Coronary artery (tissue), 2 donors: ENCODE results near the gene FUCA2.
"Not testable (repeated sequence)": the region's sequence is repeated elsewhere in the genome, so short reads cannot be mapped to it uniquely, and the experiment has no call there.

Source experiments
- DNase-seq: peaks from one replicate; pipeline ENCODE4 v3.0.0-alpha.2; 2017; ENCODE audit warnings: low spot score
- H3K27ac ChIP-seq, 2 donors: fragments of 200-600 bp; sonication (generic); one replicate each; pipeline ENCODE4 v1.5.1; 2016 to 2019
- H3K4me3 ChIP-seq: fragments of 200-600 bp; sonication (generic); 2 replicates; pipeline ENCODE4 v1.5.1; 2016; ENCODE audit warnings: mild to moderate bottlenecking, moderate library complexity
- TF ChIP-seq, protein P1 (sequence below): fragments of 200-600 bp; sonication (generic); IDR thresholded peaks from one replicate; pipeline ENCODE4 v1.5.1; 2019; ENCODE audit warnings: antibody characterized with exemption

FUCA2 gene

DNA sequence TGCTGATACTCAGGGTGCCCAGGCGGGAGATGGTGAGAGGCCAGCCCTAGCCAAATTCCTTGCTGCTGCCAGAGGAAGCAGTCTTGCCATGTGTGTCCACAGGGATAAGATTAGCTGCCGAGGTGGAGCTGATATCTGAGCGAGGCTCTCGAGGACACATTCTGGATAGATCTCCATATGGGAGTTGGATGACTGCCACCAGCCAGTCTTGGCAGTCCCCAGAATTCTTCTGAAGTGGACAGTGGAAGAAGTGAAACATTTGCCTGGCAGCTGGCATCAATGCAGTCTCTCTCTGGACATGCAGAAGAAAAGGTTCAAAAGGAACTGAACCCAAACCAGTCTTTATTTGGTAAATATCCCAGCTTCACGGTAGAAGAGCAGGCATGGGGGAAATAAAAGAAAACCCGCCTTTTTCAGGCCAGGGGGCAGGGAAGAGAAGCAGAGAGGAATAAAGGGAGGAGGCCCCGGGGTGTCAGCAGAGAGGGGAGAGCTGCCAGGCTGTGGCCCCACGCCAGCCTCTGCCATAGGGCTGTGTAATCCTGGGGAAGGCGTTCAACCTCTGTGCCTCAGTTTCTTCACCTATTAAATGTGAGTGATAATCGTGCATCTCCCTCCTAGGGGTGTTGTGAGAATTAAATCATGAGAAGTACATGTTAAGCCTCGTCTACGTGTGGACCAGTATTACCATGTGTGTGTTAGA is 3.7 kb upstream of the FUCA2 start:
- peak overlapping the region in 1 of 2 donors; percentile 73 for H3K27ac ChIP-seq
- peak; percentile 77 for DNase-seq
- no peak overlapping the region for H3K4me3 ChIP-seq
- TF ChIP-seq, protein P1, sequence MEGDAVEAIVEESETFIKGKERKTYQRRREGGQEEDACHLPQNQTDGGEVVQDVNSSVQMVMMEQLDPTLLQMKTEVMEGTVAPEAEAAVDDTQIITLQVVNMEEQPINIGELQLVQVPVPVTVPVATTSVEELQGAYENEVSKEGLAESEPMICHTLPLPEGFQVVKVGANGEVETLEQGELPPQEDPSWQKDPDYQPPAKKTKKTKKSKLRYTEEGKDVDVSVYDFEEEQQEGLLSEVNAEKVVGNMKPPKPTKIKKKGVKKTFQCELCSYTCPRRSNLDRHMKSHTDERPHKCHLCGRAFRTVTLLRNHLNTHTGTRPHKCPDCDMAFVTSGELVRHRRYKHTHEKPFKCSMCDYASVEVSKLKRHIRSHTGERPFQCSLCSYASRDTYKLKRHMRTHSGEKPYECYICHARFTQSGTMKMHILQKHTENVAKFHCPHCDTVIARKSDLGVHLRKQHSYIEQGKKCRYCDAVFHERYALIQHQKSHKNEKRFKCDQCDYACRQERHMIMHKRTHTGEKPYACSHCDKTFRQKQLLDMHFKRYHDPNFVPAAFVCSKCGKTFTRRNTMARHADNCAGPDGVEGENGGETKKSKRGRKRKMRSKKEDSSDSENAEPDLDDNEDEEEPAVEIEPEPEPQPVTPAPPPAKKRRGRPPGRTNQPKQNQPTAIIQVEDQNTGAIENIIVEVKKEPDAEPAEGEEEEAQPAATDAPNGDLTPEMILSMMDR: no peak

DNA sequence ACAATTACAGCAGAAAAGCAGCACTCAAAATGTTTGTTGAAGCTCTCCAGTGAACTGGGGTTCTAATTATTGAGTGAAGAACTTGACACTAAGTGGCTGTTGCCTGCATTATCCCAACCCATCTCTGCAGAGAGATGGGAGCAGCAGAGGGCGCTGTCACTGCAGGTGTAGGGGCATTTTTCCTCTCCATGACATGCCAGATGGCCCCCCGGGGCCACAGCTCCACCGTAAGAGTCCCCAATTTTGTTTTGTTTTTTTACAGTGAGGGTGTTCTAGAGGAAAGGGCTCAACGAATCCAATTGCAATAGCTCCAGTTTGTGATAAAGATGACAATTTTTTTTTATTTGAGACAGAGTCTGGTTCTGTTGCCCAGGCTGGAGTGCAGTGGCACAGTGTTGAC is 1.9 kb upstream of the FUCA2 start:
- Histone ChIP-seq H3K27ac (no peak overlapping the region), H3K4me3 (no peak overlapping the region)
- TF ChIP-seq, protein P1: no peak
- no peak for DNase-seq

DNA sequence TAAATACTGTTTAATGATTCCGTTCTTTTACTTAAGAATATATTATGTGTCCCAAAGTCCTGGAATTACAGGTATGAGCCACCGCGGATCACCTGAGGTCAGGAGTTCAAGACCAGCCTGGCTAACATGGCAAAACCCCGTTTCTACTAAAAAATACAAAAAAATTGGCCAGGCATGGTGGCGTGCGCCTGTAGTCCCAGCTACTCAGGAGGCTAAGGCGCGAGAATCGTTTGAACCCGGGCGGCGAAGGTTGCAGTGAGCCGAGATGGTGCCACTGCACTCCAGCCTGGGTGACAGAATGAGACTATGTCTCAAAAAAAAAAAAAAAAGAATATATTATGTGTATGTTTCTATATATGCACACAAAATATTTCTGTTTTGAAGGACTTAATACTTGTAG is 1.2 kb downstream of the FUCA2 start:
- not testable (repeated sequence) for DNase-seq, H3K27ac ChIP-seq
- H3K4me3 ChIP-seq: peak overlapping the region; percentile 87

DNA sequence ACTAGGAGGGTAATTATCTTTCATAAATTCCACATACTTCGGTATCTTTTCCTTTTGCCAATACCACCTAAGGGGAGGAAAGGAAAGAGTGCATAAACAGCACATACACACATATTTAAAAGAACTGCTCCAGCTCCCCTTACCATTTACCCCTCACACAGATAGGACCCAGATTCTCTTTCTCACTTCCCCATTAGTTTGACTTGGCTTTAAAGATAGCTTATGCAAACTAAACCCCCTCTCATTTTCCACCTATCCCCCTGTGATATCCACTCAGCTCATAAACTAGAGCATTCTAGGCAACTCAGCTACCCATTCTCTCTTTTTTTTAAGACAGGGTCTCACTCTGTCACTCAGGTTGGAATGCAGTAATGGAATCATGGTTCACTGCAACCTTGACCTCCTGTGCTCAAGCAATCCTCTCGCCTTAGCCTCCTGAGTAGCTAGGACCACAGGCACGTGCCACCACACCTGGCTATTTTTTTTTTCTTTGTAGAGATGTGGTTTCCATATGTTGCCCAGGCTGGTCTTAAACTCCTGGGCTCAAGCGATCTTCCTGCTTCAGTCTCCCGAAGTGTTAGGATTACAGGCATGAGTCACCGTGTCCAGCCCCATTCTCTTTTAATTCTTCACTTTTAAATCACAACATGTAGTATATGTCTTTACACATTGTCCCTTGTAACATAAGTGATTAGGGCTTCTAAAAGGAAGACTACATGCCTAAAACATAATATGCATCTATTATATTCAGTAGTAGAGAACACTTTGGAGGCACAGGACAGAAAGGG is 4.0 kb downstream of the FUCA2 start:
- no peak overlapping the region for H3K27ac ChIP-seq
- no peak for DNase-seq
- TF ChIP-seq, protein P1: no peak

DNA sequence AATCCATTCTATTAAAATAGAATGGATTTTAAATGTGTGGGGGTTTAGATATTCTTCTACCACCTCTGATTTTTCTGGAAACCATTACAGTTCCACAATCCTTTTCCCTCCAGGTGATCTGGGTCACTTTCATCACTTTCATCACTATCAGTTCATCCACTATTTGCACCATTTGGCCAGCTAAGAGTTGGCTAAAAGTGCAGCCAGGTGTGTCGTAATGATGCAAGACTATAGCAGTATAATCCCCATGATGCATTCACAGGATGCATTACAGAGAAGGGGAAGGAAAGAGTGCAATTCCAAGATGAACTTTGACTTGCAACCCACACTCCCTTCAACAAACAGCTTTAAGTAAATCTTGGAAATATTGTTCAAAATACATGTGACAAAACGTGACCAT is 4.9 kb downstream of the FUCA2 start:
- no peak for DNase-seq
- Histone ChIP-seq H3K4me3 (no peak overlapping the region), H3K27ac (no peak overlapping the region)
- TF ChIP-seq, protein P1: no peak

More for the DNA sequence above, 4.0 kb downstream of the FUCA2 start:
- no peak overlapping the region for H3K4me3 ChIP-seq

DNA sequence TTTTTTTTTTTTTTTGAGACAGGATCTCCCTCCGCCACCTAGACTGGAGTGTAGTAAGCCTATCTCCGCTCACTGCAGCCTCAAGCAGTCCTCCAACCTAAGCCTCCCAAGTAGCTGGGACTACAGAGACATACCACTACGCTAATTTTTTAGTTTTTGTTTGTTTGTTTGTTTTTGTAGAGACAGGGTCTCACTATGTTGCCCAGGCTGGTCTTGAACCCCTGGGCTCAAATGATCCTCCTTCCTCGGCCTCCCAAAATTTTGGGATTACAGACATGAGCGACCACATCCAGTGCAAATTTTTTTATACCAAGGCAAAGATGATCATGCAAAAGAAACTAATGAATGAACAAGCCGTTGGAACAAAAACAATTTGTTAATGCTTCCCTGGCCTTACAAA is 5.3 kb downstream of the FUCA2 start:
- no peak for DNase-seq
- H3K4me3 ChIP-seq: no peak overlapping the region
- H3K27ac ChIP-seq: no peak overlapping the region
- TF ChIP-seq, protein P1: no peak

DNA sequence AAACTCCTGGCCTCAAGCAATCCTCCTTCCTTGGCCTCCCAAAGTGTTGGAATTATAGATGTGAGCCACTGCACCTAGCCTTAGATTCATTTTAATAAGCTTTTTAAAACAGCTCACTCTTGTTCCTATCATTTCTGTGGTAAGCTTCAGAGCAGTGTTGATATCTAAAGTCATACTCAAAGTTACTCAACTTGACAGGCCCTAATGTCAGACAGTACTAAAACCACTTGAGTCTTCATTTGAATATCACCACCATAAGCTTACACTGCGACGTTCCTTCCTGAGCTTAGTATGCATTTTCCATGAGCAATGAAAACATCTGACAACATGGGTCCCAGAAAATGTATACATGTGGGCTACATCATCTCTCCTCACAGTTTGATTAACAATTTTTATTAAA is 6.0 kb downstream of the FUCA2 start:
- Histone ChIP-seq H3K27ac (no peak overlapping the region), H3K4me3 (no peak overlapping the region)
- TF ChIP-seq, protein P1: no peak
- DNase-seq: no peak
